Ovary (tissue), 3 donors: Measurements from ENCODE around the gene PRMT2.

Experiments
- CTCF ChIP-seq, 3 donors: fragments of 450-650 bp in 2 of 3; fragments of 200-600 bp in 1 of 3; IDR thresholded peaks; one replicate each; pipeline versions ENCODE4 v1.5.1 to v1.8.0; 2016 to 2022; ENCODE audit warnings: antibody characterized with exemption in 3 of 3, mild to moderate bottlenecking in 1 of 3
- EP300 ChIP-seq: sonication (generic); formaldehyde crosslinking; IDR thresholded peaks from one replicate; pipeline ENCODE4 v1.6.1; 2017; ENCODE audit warnings: antibody characterized with exemption
- POLR2A ChIP-seq: fragments of 450-650 bp; IDR thresholded peaks from one replicate; pipeline ENCODE4 v1.6.1; 2017; ENCODE audit warnings: antibody characterized with exemption, mild to moderate bottlenecking, moderate library complexity
- donor health status: DM: no; HTN: no; CAD: no.

GRCh38 chr21:46605767-46606426, 29.6 kb upstream of the PRMT2 start:
- no peak for TF ChIP-seq CTCF (IDR thresholded peaks at IDR 0.05)
- TF ChIP-seq POLR2A, result no peak
- TF ChIP-seq EP300, result no peak
